HepG2 (cell line): ENCODE data around the gene FNDC3B. TPM values are rescaled to one million over a fixed set of nuclear protein-coding genes. Genes with fewer than 3 reads are reported as not detected.

Experiments
- ASH2L ChIP-seq: fragments of 300-600, 200-600 bp; sonication (generic); IDR thresholded peaks from 2 replicates; pipeline ENCODE4 v1.7.0; 2017; ENCODE audit warnings: low read depth, mild to moderate bottlenecking, moderate library complexity, mixed read lengths, low read length; ENCODE audit not compliant: insufficient read length
- ATF4 ChIP-seq, 2 experiments: fragments of 450-650 bp in 1 of 2; sonication (generic) in 1 of 2; formaldehyde crosslinking; IDR thresholded peaks; 2 replicates each; pipeline versions ENCODE4 v1.5.0 to v1.8.0; 2020 to 2022; ENCODE audit warnings: mild to moderate bottlenecking in 1 of 2, missing genetic modification reagents in 1 of 2
- E2F5 ChIP-seq: sonication (generic); formaldehyde crosslinking; conservative IDR thresholded peaks from 2 replicates; pipeline ENCODE4 v1.4.0; 2020; ENCODE audit warnings: missing genetic modification reagents
- HES4 ChIP-seq: sonication (generic); formaldehyde crosslinking; IDR thresholded peaks from 2 replicates; pipeline ENCODE4 v1.9.0; 2021; ENCODE audit warnings: mild to moderate bottlenecking, missing genetic modification reagents, borderline replicate concordance
- HINFP ChIP-seq: sonication (generic); formaldehyde crosslinking; IDR thresholded peaks from 2 replicates; pipeline ENCODE4 v1.4.0; 2020; ENCODE audit warnings: low read depth, mild to moderate bottlenecking, missing genetic modification reagents
- KDM3A ChIP-seq: IDR thresholded peaks from 2 replicates; pipeline ENCODE4 v1.6.1; 2018; ENCODE audit warnings: low read depth, missing compliant biosample characterization
- RELA ChIP-seq: sonication (generic); formaldehyde crosslinking; IDR thresholded peaks from 2 replicates; pipeline ENCODE4 v1.4.0; 2020; ENCODE audit warnings: missing genetic modification reagents
- REPIN1 ChIP-seq: sonication (generic); formaldehyde crosslinking; IDR thresholded peaks from 2 replicates; pipeline ENCODE4 v1.8.0; 2022; ENCODE audit warnings: missing genetic modification reagents, low read depth, mild to moderate bottlenecking, borderline replicate concordance
- SATB2 ChIP-seq: sonication (generic); formaldehyde crosslinking; IDR thresholded peaks from 2 replicates; pipeline ENCODE4 v1.5.0; 2020; ENCODE audit warnings: missing genetic modification reagents
- ZFP36 ChIP-seq: fragments of 150-350 bp; IDR thresholded peaks from 2 replicates; pipeline ENCODE4 v1.6.1; 2018; ENCODE audit warnings: borderline replicate concordance, low read length, low read depth; ENCODE audit not compliant: partially characterized antibody
- ZNF101 ChIP-seq: sonication (generic); formaldehyde crosslinking; IDR thresholded peaks from 2 replicates; pipeline ENCODE4 v1.4.0; 2020; ENCODE audit warnings: mild to moderate bottlenecking, low read depth, missing genetic modification reagents, borderline replicate concordance
- ZNF234 ChIP-seq: sonication (generic); formaldehyde crosslinking; conservative IDR thresholded peaks from 2 replicates; pipeline ENCODE4 v1.5.1; 2020; ENCODE audit warnings: mild to moderate bottlenecking, missing genetic modification reagents
- ZNF275 ChIP-seq: sonication (generic); formaldehyde crosslinking; IDR thresholded peaks from 2 replicates; pipeline ENCODE4 v1.8.0; 2022; ENCODE audit warnings: missing genetic modification reagents, mild to moderate bottlenecking, inconsistent platforms, borderline replicate concordance
- ZNF280D ChIP-seq: sonication (generic); formaldehyde crosslinking; IDR thresholded peaks from 2 replicates; pipeline ENCODE4 v1.5.1; 2020; ENCODE audit warnings: mild to moderate bottlenecking, missing genetic modification reagents
- ZNF574 ChIP-seq: sonication (generic); formaldehyde crosslinking; IDR thresholded peaks from 2 replicates; pipeline ENCODE4 v1.4.0; 2020; ENCODE audit warnings: missing genetic modification reagents
- ZNF749 ChIP-seq: sonication (generic); formaldehyde crosslinking; IDR thresholded peaks from 2 replicates; pipeline ENCODE4 v1.8.0; 2022; ENCODE audit warnings: mild to moderate bottlenecking, missing genetic modification reagents, moderate library complexity, borderline replicate concordance
- polyA plus RNA-seq, 8 experiments: library from polyadenylated mRNA; depleted of rRNA in 3 of 8; stranded (reverse) in 7 of 8; unstranded in 1 of 8; fragments of >200 nt; fragmentation: Illumina TruSeq in 4 of 8; extraction: Trizol in 4 of 8; gene quantifications; 2 replicates each; pipeline versions ENCODE4 v1.2.1 to v1.2.3, GENCODE V29; 2011 to 2016; ENCODE audit warnings: low read depth in 4 of 8, missing spikeins in 1 of 8, mixed read lengths in 1 of 8; ENCODE audit not compliant: insufficient read depth in 1 of 8
- total RNA-seq, 5 experiments: library from RNA; depleted of rRNA; stranded (reverse); fragments of >200 nt; fragmentation: Illumina TruSeq; extraction: Trizol; gene quantifications; 2 replicates each; pipeline ENCODE4 v1.2.3, GENCODE V29; 2016; ENCODE audit warnings: low read depth in 1 of 5

FNDC3B gene
- total and polyA plus RNA-seq, 2 of the 13 experiments (the other 11 are each of a cell fraction or from before 2014, with no cell fraction given): 74.8 to 103 TPM

GRCh38 chr3:172203522-172204258, 164.3 kb downstream of the FNDC3B start (continued):
- TF ChIP-seq ZNF280D (CRISPR knock-in tag) (no peak), HES4 (CRISPR knock-in tag) (no peak), E2F5 (CRISPR knock-in tag) (no peak), SATB2 (CRISPR knock-in tag) (no peak), KDM3A (CRISPR knock-in tag) (0 out of 2 replicates have a peak, but pooled peaks have one; percentile 50), HINFP (CRISPR knock-in tag) (0 out of 2 replicates have a peak, but pooled peaks have one; percentile 47), ZNF749 (no peak), RELA (CRISPR knock-in tag) (no peak), ATF4 (CRISPR knock-in tag; IDR thresholded peaks at IDR 0.05) (no peak), ASH2L (peak; percentile 64), ZFP36 (no peak), ZNF234 (CRISPR knock-in tag) (no peak), REPIN1 (CRISPR knock-in tag) (peak; percentile 71; the same call in 1 of the 2 replicates), ZNF101 (no peak), ZNF275 (CRISPR knock-in tag) (no peak), ZNF574 (peak; percentile 61; the same call in 1 of the 2 replicates)
